ENCODE data around the gene DNAH6.
"Not testable (repeated sequence)": the region's sequence is repeated elsewhere in the genome, so short reads cannot be mapped to it uniquely, and the experiment has no call there.

DNAH6 gene, protein sequence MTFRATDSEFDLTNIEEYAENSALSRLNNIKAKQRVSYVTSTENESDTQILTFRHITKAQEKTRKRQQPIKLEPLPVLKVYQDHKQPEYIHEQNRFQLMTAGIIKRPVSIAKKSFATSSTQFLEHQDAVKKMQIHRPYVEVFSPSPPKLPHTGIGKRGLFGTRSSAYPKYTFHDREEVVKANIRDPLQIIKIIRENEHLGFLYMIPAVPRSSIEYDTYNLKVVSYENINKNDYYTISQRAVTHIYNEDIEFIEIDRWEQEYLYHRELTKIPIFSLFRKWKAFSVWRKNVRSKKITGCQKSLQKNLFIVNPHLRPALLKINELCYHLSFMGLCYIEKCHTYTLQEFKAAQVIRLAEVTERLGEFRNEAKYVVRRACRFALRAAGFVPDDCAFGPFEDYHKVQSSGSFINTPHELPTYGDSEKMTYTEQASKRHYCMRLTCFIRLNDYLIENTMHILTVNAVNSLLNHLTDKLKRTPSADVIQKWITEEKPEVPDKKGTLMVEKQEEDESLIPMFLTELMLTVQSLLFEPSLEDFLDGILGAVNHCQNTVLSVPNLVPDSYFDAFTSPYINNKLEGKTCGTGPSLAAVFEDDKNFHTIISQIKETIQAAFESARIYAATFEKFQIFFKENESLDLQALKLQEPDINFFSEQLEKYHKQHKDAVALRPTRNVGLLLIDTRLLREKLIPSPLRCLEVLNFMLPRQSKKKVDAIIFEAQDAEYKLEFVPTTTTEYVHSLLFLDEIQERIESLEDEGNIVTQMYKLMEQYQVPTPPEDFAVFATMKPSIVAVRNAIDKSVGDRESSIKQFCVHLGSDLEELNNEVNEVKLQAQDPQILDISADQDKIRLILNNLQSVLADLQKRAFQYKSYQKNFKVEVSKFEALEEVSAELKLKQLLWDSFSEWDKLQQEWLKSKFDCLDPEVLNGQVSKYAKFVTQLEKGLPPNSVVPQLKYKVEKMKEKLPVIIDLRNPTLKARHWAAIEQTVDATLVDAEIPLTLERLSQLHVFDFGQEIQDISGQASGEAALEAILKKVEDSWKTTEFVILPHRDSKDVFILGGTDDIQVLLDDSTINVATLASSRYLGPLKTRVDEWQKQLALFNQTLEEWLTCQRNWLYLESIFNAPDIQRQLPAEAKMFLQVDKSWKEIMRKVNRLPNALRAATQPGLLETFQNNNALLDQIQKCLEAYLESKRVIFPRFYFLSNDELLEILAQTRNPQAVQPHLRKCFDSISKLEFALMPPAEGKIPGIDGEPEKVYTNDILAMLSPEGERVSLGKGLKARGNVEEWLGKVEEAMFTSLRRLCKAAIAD (N-terminal part only)

GRCh38 chr2:84516234-84516986 is at the start of gene DNAH6:
TSS of gene DNAH6 (plus strand) at chr2:84516498. CDS start at chr2:84517827, 1,329 bp downstream.
- no peaks in the 10 kb centered on the region for H3K36me3 ChIP-seq (ENCODE audit: control insufficient read depth, insufficient read depth, low read length)
- H3K27me3 ChIP-seq (replicated peaks; ENCODE audit: control insufficient read depth, insufficient read depth, low read length) = no peaks in the 10 kb centered on the region; the same call in 1 of the 2 replicates
- DNase-seq (ENCODE audit: extremely low read depth, insufficient read length) = peak; percentile 17
- H3K4me3 ChIP-seq (replicated peaks; ENCODE audit: low read depth, low read length) = no peak within 1 kb of the TSS; the same call in 1 of the 2 replicates
- TF ChIP-seq, protein P1, sequence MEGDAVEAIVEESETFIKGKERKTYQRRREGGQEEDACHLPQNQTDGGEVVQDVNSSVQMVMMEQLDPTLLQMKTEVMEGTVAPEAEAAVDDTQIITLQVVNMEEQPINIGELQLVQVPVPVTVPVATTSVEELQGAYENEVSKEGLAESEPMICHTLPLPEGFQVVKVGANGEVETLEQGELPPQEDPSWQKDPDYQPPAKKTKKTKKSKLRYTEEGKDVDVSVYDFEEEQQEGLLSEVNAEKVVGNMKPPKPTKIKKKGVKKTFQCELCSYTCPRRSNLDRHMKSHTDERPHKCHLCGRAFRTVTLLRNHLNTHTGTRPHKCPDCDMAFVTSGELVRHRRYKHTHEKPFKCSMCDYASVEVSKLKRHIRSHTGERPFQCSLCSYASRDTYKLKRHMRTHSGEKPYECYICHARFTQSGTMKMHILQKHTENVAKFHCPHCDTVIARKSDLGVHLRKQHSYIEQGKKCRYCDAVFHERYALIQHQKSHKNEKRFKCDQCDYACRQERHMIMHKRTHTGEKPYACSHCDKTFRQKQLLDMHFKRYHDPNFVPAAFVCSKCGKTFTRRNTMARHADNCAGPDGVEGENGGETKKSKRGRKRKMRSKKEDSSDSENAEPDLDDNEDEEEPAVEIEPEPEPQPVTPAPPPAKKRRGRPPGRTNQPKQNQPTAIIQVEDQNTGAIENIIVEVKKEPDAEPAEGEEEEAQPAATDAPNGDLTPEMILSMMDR (IDR thresholded peaks at IDR 0.05; ENCODE audit: insufficient read depth, low read length, poor library complexity, severe bottlenecking) = no peak

DNA sequence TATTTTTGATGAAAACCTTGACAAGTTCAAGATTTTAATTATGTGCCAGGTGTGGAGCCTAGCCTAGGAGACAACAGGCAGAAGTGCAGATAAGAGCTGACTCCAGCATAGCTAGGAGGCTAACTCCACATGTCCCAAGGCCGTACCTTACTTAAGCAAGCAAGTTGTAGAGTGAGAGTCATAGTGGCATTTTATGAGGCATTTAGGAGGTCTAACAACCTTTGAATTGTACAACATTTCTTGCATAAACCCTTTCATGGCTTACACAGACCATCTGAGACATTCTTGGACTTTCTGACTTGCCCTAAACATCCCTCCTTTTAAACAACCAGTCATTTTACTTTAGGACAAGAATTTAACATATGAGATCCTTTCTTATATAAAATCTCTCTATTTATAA is 48.9 kb upstream of the DNAH6 start:
- no peak for DNase-seq (ENCODE audit: extremely low read depth, insufficient read length)
- no peaks in the 10 kb centered on the region for H3K27me3 ChIP-seq (replicated peaks; ENCODE audit: control insufficient read depth, insufficient read depth, low read length)
- H3K36me3 ChIP-seq (ENCODE audit: control insufficient read depth, insufficient read depth, low read length) = no peaks in the 10 kb centered on the region
- TF ChIP-seq, protein P1 (IDR thresholded peaks at IDR 0.05; ENCODE audit: insufficient read depth, low read length, poor library complexity, severe bottlenecking) = no peak
- no peak overlapping the region for H3K4me3 ChIP-seq (replicated peaks; ENCODE audit: low read depth, low read length)

DNA sequence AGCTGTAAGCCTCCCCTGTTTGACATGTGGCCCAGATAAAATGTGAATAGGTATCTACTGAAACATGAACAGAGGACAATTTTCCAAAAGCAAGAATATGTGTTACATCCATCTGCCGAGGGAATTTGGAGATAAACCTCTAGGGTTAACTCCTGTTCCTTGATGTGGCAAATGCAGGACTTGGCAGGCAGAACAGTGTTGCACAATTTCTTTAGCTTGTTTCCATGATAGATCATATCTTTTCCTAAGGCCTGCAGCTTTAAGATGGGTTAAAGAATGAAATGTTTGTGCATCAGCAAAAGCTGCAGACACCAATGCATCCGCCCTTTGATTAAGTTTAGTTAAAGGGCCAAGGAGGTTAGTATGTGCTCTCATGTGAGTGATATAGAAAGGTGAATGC is 43.9 kb upstream of the DNAH6 start:
- not testable (repeated sequence) for H3K36me3 ChIP-seq (ENCODE audit: control insufficient read depth, insufficient read depth, low read length); H3K27me3 ChIP-seq (replicated peaks; ENCODE audit: control insufficient read depth, insufficient read depth, low read length); DNase-seq (ENCODE audit: extremely low read depth, insufficient read length); H3K4me3 ChIP-seq (replicated peaks; ENCODE audit: low read depth, low read length)

DNA sequence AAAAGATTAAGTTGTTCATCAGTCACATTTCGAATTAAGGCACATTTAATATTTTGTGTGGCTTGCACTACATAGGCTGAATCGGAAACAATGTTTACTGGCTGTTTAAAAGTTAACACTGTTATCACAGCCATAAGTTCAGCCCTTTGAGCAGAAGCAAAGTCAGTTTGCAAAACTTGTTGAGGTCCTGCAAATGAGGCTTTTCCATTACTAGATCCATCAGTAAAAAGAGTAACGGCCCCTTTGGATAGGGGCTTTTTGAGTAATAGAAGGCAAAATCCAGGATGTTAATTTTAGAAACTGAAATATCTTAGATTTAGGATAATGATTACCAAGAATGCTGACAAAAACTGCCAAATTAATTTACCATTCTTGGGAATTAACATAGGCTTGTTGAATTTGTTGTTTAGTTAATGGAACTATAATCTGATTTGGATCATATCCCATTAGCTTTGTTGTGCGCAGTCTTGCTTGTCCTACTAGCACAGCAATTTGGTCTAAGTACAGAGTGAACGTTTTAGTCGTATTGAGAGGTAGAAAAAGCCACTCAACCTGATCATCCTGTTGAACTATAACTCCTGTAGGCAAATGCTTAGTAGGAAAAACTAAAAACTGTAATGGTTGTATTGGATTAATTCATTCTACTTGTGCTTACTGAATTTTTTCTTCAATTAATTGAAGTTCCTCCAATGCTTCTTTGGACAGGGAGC is 43.3 kb upstream of the DNAH6 start:
- Histone ChIP-seq H3K36me3 (ENCODE audit: control insufficient read depth, insufficient read depth, low read length) (no peaks in the 10 kb centered on the region), H3K4me3 (replicated peaks; ENCODE audit: low read depth, low read length) (no peak overlapping the region), H3K27me3 (replicated peaks; ENCODE audit: control insufficient read depth, insufficient read depth, low read length) (no peaks in the 10 kb centered on the region)
- DNase-seq (ENCODE audit: extremely low read depth, insufficient read length) = no peak
- TF ChIP-seq, protein P1 (IDR thresholded peaks at IDR 0.05; ENCODE audit: insufficient read depth, low read length, poor library complexity, severe bottlenecking) = no peak

GRCh38 chr2:84474176-84474575 is 42.1 kb upstream of the DNAH6 start:
- Histone ChIP-seq H3K27me3 (replicated peaks; ENCODE audit: control insufficient read depth, insufficient read depth, low read length) (no peaks in the 10 kb centered on the region), H3K36me3 (ENCODE audit: control insufficient read depth, insufficient read depth, low read length) (no peaks in the 10 kb centered on the region), H3K4me3 (replicated peaks; ENCODE audit: low read depth, low read length) (no peak overlapping the region)
- no peak for DNase-seq (ENCODE audit: extremely low read depth, insufficient read length)
- TF ChIP-seq, protein P1 (IDR thresholded peaks at IDR 0.05; ENCODE audit: insufficient read depth, low read length, poor library complexity, severe bottlenecking) = no peak

Measured in GM06990 (cell line).